ENCODE results near the gene WDFY2.

DNA sequence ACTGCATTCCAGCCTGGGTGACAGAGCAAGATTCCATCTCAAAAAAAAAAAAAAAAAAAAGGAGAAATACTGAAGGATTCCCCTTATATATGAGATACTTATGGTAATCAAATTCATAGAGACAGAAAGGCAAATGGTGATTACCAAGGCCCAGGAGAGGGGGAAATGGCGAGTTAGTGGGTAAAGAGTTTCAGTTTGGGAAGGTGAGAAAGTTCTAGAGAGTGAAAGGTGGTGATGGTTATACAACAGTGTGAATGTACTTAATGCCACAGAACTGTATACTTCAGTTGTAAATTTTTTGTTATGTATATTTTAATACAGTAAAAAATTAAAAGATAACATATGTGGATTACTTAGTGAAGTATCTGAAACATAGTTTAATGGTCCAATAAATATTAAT is 129.5 kb downstream of the WDFY2 start:
- TF ChIP-seq CTCF (conservative IDR thresholded peaks at IDR 0.05; ENCODE audit: low read length) (no peak), EZH2phosphoT487 (IDR thresholded peaks at IDR 0.05; ENCODE audit: borderline replicate concordance) (no peak)
